PC-9 (cell line): ENCODE data around the gene ADSS1. TPM values are rescaled to one million over a fixed set of nuclear protein-coding genes. Genes with fewer than 3 reads are reported as not detected.
A peak's percentile ranks its signal among the peaks of the same experiment; 100 is the strongest.

Experiments
- BruUV-seq: library from RNA; stranded (reverse); fragments of 400-500 nt; replicated peaks from 2 replicates; lab custom pipeline; 2021; lab: Mats Ljungman, UMichigan
- CTCF ChIA-PET: fragments of 300-600 bp; sonication (Branson Sonifier 250); formaldehyde crosslinking; loops from one replicate; lab custom pipeline; 2022; ENCODE audit warnings: antibody characterized with exemption; lab: Charles Lee
- POLR2A ChIA-PET: fragments of 300-600 bp; sonication (Branson Sonifier 250); formaldehyde crosslinking; loops from one replicate; lab custom pipeline; 2022; ENCODE audit warnings: antibody characterized with exemption; ENCODE audit not compliant: unreplicated experiment; lab: Charles Lee
- DNase-seq, 2 experiments: peaks; one replicate each; pipeline versions ENCODE4 v3.0.0 to v3.0.0-alpha.2; 2015 to 2022; ENCODE audit warnings: mixed read lengths in 1 of 2
- H2AFZ ChIP-seq: fragments of 200-600 bp; sonication (generic); 2 replicates; pipeline ENCODE4 v1.8.1; 2017; ENCODE audit warnings: antibody characterized with exemption
- H3F3A ChIP-seq: fragments of 200-600 bp; sonication (generic); 2 replicates; pipeline ENCODE4 v1.8.1; 2017; ENCODE audit warnings: antibody characterized with exemption, mild to moderate bottlenecking, low read depth; ENCODE audit not compliant: insufficient read depth
- H3K27ac ChIP-seq: fragments of 200-600 bp; sonication (generic); 2 replicates; pipeline ENCODE4 v1.6.1; 2016; ENCODE audit warnings: mixed run types
- H3K27me3 ChIP-seq: fragments of 200-600 bp; sonication (generic); 2 replicates; pipeline ENCODE4 v1.6.1; 2016; ENCODE audit warnings: low read depth, mixed run types; ENCODE audit not compliant: insufficient read depth
- H3K36me3 ChIP-seq: fragments of 200-600 bp; sonication (generic); 2 replicates; pipeline ENCODE4 v1.6.1; 2016; ENCODE audit warnings: low read depth, mixed run types
- H3K4me1 ChIP-seq: fragments of 200-600 bp; sonication (generic); replicated peaks from 2 replicates; pipeline ENCODE4 v1.6.1; 2016; ENCODE audit warnings: mixed run types; ENCODE audit not compliant: insufficient read depth
- H3K4me2 ChIP-seq: fragments of 200-600 bp; sonication (generic); 2 replicates; pipeline ENCODE4 v1.6.1; 2017; ENCODE audit warnings: mixed run types
- H3K4me3 ChIP-seq: fragments of 200-600 bp; sonication (generic); 2 replicates; pipeline ENCODE4 v1.6.1; 2016; ENCODE audit warnings: mixed run types
- H3K79me2 ChIP-seq: fragments of 200-600 bp; sonication (generic); 2 replicates; pipeline ENCODE4 v1.6.1; 2017; ENCODE audit warnings: low read depth, mixed run types
- H3K9me2 ChIP-seq: fragments of 200-600 bp; sonication (generic); 2 replicates; pipeline ENCODE4 v1.8.1; 2017; ENCODE audit warnings: mild to moderate bottlenecking; ENCODE audit not compliant: insufficient read depth
- H3K9me3 ChIP-seq: fragments of 200-600 bp; sonication (generic); 2 replicates; pipeline ENCODE4 v1.8.1; 2016; ENCODE audit warnings: low read depth; ENCODE audit not compliant: insufficient read depth
- H4K20me1 ChIP-seq: fragments of 200-600 bp; sonication (generic); 2 replicates; pipeline ENCODE4 v1.8.1; 2017; ENCODE audit not compliant: insufficient read depth
- CTCF ChIP-seq: fragments of 200-600 bp; sonication (generic); conservative IDR thresholded peaks from 2 replicates; pipeline ENCODE4 v1.6.1; 2017; ENCODE audit warnings: mixed run types, antibody characterized with exemption, mild to moderate bottlenecking, moderate library complexity
- EZH2 ChIP-seq: fragments of 200-600 bp; sonication (generic); IDR thresholded peaks from 2 replicates; pipeline ENCODE4 v1.8.0; 2017; ENCODE audit warnings: antibody characterized with exemption, low read depth
- intact Hi-C: fragments of 100-400 bp; cut with micrococcal nuclease; formaldehyde crosslinking; loops from one replicate; pipeline ENCODE4 v1.10.0; 2022; ENCODE audit not compliant: unreplicated experiment
- total RNA-seq: library from RNA; stranded (reverse); gene quantifications from 2 replicates; pipeline ENCODE4 v1.2.3, GENCODE V29; 2021

The ADSS1 gene
- total RNA-seq, 1 experiment from 2014 or later, result 5.8 TPM

GRCh38 chr14:104696671-104697316 is 27.2 kb upstream of the ADSS1 start:
- Histone ChIP-seq H2AFZ (no peak overlapping the region), H3K9me3 (no peaks in the 10 kb centered on the region), H4K20me1 (peaks cover 62% of the 10 kb centered on the region), H3K4me3 (no peak overlapping the region), H3K79me2 (peaks cover 27% of the 10 kb centered on the region), H3K4me2 (no peak overlapping the region), H3K36me3 (no peaks in the 10 kb centered on the region), H3K27me3 (no peaks in the 10 kb centered on the region), H3K9me2 (no peaks in the 10 kb centered on the region), H3F3A (no peaks in the 10 kb centered on the region; the same call in 1 of the 2 replicates), H3K27ac (no peak overlapping the region), H3K4me1 (no peaks in the 10 kb centered on the region)
- no TSS peak for BruUV-seq
- intact Hi-C loops, result no loop called here
- DNase-seq, result no peak
- no peak for TF ChIP-seq EZH2
- no peak for TF ChIP-seq CTCF
- POLR2A ChIA-PET, result no interaction called here
- CTCF ChIA-PET, result no interaction called here

GRCh38 chr14:104697317-104697703 is 26.7 kb upstream of the ADSS1 start:
- Histone ChIP-seq H3K36me3 (no peaks in the 10 kb centered on the region), H3K9me3 (no peaks in the 10 kb centered on the region), H3K4me2 (no peak overlapping the region), H3K4me3 (no peak overlapping the region), H3K79me2 (peaks cover 22% of the 10 kb centered on the region), H2AFZ (no peak overlapping the region), H3K4me1 (no peaks in the 10 kb centered on the region), H3K27me3 (no peaks in the 10 kb centered on the region), H3F3A (no peaks in the 10 kb centered on the region; the same call in 1 of the 2 replicates), H4K20me1 (peaks cover 57% of the 10 kb centered on the region), H3K27ac (no peak overlapping the region), H3K9me2 (no peaks in the 10 kb centered on the region)
- BruUV-seq, result no TSS peak
- ChIA-PET CTCF (interaction anchor here (0.6 kb wide), 1 partner anchor 46 kb away, joined by 3 read pairs; no protein-coding TSS in a partner anchor), POLR2A (interaction anchor here (0.6 kb wide), 1 partner anchor 57 kb away, joined by 9 read pairs; no protein-coding TSS in a partner anchor)
- intact Hi-C loops, result no loop called here
- no peak for DNase-seq
- TF ChIP-seq CTCF (no peak), EZH2 (no peak)

GRCh38 chr14:104697892-104698583 is 26.0 kb upstream of the ADSS1 start:
- Histone ChIP-seq H3F3A (no peaks in the 10 kb centered on the region; the same call in 1 of the 2 replicates), H3K4me3 (no peak overlapping the region), H3K27ac (no peak overlapping the region), H3K9me3 (no peaks in the 10 kb centered on the region), H3K27me3 (no peaks in the 10 kb centered on the region), H4K20me1 (peaks cover 49% of the 10 kb centered on the region), H3K36me3 (no peaks in the 10 kb centered on the region), H3K79me2 (peaks cover 15% of the 10 kb centered on the region), H3K9me2 (no peaks in the 10 kb centered on the region), H3K4me1 (no peaks in the 10 kb centered on the region), H3K4me2 (no peak overlapping the region), H2AFZ (no peak overlapping the region)
- ChIA-PET POLR2A (interaction anchor here (0.6 to 0.7 kb wide), 2 partner anchors 32 to 58 kb away, joined by 4 to 9 read pairs; no protein-coding TSS in a partner anchor), CTCF (interaction anchor here (0.6 kb wide), 1 partner anchor 47 kb away, joined by 3 read pairs; no protein-coding TSS in a partner anchor)
- no TSS peak for BruUV-seq
- intact Hi-C loops, result no loop called here
- DNase-seq, result peak in 1 of 2 experiments; percentile 41
- TF ChIP-seq EZH2, result no peak
- TF ChIP-seq CTCF, result no peak
